Testis (tissue), 2 donors: ENCODE results near the gene IDUA.
"Not testable (repeated sequence)": the region's sequence is repeated elsewhere in the genome, so short reads cannot be mapped to it uniquely, and the experiment has no call there.

Source experiments
- POLR2A ChIP-seq: fragments of 450-650 bp; IDR thresholded peaks from one replicate; pipeline ENCODE4 v1.6.1; 2017; ENCODE audit warnings: antibody characterized with exemption, mild to moderate bottlenecking, moderate library complexity
- TF ChIP-seq, protein P1 (sequence below), 3 experiments: fragments of 450-650 bp in 2 of 3; fragments of 200-600 bp in 1 of 3; sonication (generic) in 1 of 3; IDR thresholded peaks; one replicate each; pipeline ENCODE4 v1.5.1; 2016 to 2019; ENCODE audit warnings: antibody characterized with exemption in 3 of 3, mild to moderate bottlenecking in 2 of 3, moderate library complexity in 1 of 3

DNA sequence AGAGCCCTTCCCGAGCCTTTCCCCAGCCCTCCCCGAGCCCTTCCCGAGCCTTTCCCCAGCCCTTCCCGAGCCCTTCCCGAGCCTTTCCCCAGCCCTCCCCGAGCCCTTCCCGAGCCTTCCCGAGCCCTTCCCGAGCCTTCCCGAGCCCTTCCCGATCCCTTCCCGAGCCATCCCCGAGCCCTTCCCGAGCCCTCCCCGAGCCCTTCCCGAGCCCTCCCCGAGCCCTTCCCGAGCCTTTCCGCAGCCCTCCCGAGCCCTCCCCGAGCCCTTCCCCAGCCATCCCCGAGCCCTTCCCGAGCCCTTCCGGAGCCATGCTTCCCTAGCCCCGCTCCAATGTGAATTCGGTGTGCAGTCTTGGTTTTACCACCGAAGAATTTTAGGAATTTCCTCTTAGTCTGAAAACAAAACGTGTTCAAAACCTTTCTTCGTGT lies 59.8 kb downstream of the IDUA start:
- TF ChIP-seq, protein P1, sequence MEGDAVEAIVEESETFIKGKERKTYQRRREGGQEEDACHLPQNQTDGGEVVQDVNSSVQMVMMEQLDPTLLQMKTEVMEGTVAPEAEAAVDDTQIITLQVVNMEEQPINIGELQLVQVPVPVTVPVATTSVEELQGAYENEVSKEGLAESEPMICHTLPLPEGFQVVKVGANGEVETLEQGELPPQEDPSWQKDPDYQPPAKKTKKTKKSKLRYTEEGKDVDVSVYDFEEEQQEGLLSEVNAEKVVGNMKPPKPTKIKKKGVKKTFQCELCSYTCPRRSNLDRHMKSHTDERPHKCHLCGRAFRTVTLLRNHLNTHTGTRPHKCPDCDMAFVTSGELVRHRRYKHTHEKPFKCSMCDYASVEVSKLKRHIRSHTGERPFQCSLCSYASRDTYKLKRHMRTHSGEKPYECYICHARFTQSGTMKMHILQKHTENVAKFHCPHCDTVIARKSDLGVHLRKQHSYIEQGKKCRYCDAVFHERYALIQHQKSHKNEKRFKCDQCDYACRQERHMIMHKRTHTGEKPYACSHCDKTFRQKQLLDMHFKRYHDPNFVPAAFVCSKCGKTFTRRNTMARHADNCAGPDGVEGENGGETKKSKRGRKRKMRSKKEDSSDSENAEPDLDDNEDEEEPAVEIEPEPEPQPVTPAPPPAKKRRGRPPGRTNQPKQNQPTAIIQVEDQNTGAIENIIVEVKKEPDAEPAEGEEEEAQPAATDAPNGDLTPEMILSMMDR (IDR thresholded peaks at IDR 0.05): not testable (repeated sequence)
- not testable (repeated sequence) for TF ChIP-seq POLR2A
